WTC11 (cell line): Measurements from ENCODE around the gene NOS3.

Experiments used
- CBFB ChIP-seq: sonication (generic); formaldehyde crosslinking; IDR thresholded peaks from 2 replicates; pipeline ENCODE4 v1.8.1; 2022; ENCODE audit warnings: mild to moderate bottlenecking, low read depth, missing genetic modification reagents
- FOXP1 ChIP-seq: sonication (generic); formaldehyde crosslinking; IDR thresholded peaks from 2 replicates; pipeline ENCODE4 v1.8.0; 2022; ENCODE audit warnings: missing genetic modification reagents, mild to moderate bottlenecking, moderate library complexity, borderline replicate concordance
- MYBL2 ChIP-seq: sonication (generic); formaldehyde crosslinking; IDR thresholded peaks from 2 replicates; pipeline ENCODE4 v1.8.1; 2023; ENCODE audit warnings: mild to moderate bottlenecking, moderate library complexity, missing genetic modification reagents
- NR1H2 ChIP-seq: sonication (generic); formaldehyde crosslinking; IDR thresholded peaks from 2 replicates; pipeline ENCODE4 v1.9.0; 2021; ENCODE audit warnings: mild to moderate bottlenecking, moderate library complexity, missing genetic modification reagents
- OVOL2 ChIP-seq: fragments of 250-450 bp; sonication (Bioruptor Pico); IDR thresholded peaks from 2 replicates; pipeline ENCODE4 v1.9.0; 2021; ENCODE audit warnings: mild to moderate bottlenecking, borderline replicate concordance
- SP1 ChIP-seq: sonication (generic); formaldehyde crosslinking; conservative IDR thresholded peaks from 2 replicates; pipeline ENCODE4 v1.8.1; 2022; ENCODE audit warnings: missing genetic modification reagents
- ZNF232 ChIP-seq: sonication (generic); formaldehyde crosslinking; IDR thresholded peaks from 2 replicates; pipeline ENCODE4 v1.8.0; 2022; ENCODE audit warnings: mild to moderate bottlenecking, missing genetic modification reagents
- ZNF317 ChIP-seq: sonication (generic); formaldehyde crosslinking; IDR thresholded peaks from 2 replicates; pipeline ENCODE4 v1.8.1; 2023; ENCODE audit warnings: low read depth, mild to moderate bottlenecking, moderate library complexity, missing genetic modification reagents, borderline replicate concordance
- TF ChIP-seq, protein P1 (sequence below): sonication (generic); formaldehyde crosslinking; IDR thresholded peaks from 2 replicates; pipeline ENCODE4 v1.8.0; 2022; ENCODE audit warnings: mild to moderate bottlenecking, missing genetic modification reagents
- TF ChIP-seq, protein P2 (sequence below): fragments of 200-600 bp; IDR thresholded peaks from 2 replicates; pipeline ENCODE4 v1.8.0; 2022; ENCODE audit warnings: antibody characterized with exemption
- TF ChIP-seq, protein P3 (sequence below): sonication (generic); formaldehyde crosslinking; IDR thresholded peaks from 2 replicates; pipeline ENCODE4 v1.8.1; 2023; ENCODE audit warnings: mild to moderate bottlenecking, missing genetic modification reagents
- TF ChIP-seq, protein P4 (sequence below): sonication (generic); formaldehyde crosslinking; IDR thresholded peaks from 2 replicates; pipeline ENCODE4 v1.8.0; 2022; ENCODE audit warnings: mild to moderate bottlenecking, missing genetic modification reagents
- TF ChIP-seq, protein P5 (sequence below): sonication (generic); formaldehyde crosslinking; IDR thresholded peaks from 2 replicates; pipeline ENCODE4 v1.8.0; 2022; ENCODE audit warnings: mild to moderate bottlenecking, missing genetic modification reagents
- TF ChIP-seq, protein P6 (sequence below): sonication (generic); formaldehyde crosslinking; IDR thresholded peaks from 2 replicates; pipeline ENCODE4 v1.8.1; 2022; ENCODE audit warnings: low read depth, missing genetic modification reagents, borderline replicate concordance

DNA sequence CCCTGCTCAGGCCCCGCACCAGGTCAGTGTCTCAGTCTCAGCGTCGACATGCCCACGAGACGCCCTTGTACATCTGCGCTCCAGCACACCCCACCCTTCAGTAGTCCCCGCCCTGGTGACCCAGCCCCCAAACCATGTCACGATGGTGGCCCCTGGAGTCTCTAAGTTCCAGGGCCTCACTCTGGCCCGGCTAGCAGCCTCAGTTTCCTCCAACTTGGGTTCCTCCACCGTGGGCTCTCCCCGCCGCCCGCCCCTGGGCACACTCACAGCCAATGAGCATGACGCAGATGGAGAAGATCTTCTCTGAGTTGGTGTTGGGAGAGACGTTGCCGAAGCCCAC lies 39.7 kb upstream of the NOS3 start:
- TF ChIP-seq, protein P1, sequence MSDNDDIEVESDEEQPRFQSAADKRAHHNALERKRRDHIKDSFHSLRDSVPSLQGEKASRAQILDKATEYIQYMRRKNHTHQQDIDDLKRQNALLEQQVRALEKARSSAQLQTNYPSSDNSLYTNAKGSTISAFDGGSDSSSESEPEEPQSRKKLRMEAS (CRISPR knock-in tag) = no peak
- TF ChIP-seq, protein P2, sequence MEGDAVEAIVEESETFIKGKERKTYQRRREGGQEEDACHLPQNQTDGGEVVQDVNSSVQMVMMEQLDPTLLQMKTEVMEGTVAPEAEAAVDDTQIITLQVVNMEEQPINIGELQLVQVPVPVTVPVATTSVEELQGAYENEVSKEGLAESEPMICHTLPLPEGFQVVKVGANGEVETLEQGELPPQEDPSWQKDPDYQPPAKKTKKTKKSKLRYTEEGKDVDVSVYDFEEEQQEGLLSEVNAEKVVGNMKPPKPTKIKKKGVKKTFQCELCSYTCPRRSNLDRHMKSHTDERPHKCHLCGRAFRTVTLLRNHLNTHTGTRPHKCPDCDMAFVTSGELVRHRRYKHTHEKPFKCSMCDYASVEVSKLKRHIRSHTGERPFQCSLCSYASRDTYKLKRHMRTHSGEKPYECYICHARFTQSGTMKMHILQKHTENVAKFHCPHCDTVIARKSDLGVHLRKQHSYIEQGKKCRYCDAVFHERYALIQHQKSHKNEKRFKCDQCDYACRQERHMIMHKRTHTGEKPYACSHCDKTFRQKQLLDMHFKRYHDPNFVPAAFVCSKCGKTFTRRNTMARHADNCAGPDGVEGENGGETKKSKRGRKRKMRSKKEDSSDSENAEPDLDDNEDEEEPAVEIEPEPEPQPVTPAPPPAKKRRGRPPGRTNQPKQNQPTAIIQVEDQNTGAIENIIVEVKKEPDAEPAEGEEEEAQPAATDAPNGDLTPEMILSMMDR = no peak
- TF ChIP-seq SP1 (CRISPR knock-in tag) (no peak), ZNF317 (CRISPR knock-in tag) (no peak), FOXP1 (CRISPR knock-in tag) (no peak), CBFB (CRISPR knock-in tag) (no peak), MYBL2 (CRISPR knock-in tag) (no peak), OVOL2 (no peak), ZNF232 (CRISPR knock-in tag) (no peak), NR1H2 (CRISPR knock-in tag) (no peak)
- TF ChIP-seq, protein P3, sequence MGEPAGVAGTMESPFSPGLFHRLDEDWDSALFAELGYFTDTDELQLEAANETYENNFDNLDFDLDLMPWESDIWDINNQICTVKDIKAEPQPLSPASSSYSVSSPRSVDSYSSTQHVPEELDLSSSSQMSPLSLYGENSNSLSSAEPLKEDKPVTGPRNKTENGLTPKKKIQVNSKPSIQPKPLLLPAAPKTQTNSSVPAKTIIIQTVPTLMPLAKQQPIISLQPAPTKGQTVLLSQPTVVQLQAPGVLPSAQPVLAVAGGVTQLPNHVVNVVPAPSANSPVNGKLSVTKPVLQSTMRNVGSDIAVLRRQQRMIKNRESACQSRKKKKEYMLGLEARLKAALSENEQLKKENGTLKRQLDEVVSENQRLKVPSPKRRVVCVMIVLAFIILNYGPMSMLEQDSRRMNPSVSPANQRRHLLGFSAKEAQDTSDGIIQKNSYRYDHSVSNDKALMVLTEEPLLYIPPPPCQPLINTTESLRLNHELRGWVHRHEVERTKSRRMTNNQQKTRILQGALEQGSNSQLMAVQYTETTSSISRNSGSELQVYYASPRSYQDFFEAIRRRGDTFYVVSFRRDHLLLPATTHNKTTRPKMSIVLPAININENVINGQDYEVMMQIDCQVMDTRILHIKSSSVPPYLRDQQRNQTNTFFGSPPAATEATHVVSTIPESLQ (CRISPR knock-in tag) = no peak
- TF ChIP-seq, protein P4, sequence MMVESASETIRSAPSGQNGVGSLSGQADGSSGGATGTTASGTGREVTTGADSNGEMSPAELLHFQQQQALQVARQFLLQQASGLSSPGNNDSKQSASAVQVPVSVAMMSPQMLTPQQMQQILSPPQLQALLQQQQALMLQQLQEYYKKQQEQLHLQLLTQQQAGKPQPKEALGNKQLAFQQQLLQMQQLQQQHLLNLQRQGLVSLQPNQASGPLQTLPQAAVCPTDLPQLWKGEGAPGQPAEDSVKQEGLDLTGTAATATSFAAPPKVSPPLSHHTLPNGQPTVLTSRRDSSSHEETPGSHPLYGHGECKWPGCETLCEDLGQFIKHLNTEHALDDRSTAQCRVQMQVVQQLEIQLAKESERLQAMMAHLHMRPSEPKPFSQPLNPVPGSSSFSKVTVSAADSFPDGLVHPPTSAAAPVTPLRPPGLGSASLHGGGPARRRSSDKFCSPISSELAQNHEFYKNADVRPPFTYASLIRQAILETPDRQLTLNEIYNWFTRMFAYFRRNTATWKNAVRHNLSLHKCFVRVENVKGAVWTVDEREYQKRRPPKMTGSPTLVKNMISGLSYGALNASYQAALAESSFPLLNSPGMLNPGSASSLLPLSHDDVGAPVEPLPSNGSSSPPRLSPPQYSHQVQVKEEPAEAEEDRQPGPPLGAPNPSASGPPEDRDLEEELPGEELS = no peak
- TF ChIP-seq, protein P5, sequence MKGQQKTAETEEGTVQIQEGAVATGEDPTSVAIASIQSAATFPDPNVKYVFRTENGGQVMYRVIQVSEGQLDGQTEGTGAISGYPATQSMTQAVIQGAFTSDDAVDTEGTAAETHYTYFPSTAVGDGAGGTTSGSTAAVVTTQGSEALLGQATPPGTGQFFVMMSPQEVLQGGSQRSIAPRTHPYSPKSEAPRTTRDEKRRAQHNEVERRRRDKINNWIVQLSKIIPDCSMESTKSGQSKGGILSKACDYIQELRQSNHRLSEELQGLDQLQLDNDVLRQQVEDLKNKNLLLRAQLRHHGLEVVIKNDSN (CRISPR knock-in tag) = no peak
- TF ChIP-seq, protein P6, sequence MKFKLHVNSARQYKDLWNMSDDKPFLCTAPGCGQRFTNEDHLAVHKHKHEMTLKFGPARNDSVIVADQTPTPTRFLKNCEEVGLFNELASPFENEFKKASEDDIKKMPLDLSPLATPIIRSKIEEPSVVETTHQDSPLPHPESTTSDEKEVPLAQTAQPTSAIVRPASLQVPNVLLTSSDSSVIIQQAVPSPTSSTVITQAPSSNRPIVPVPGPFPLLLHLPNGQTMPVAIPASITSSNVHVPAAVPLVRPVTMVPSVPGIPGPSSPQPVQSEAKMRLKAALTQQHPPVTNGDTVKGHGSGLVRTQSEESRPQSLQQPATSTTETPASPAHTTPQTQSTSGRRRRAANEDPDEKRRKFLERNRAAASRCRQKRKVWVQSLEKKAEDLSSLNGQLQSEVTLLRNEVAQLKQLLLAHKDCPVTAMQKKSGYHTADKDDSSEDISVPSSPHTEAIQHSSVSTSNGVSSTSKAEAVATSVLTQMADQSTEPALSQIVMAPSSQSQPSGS (CRISPR knock-in tag) = no peak
